8988T (cell line): Measurements from ENCODE around the gene MYADM.

Experiments used
- DNase-seq: peaks from one replicate; pipeline ENCODE4 v3.0.0; 2011

The MYADM gene

DNA sequence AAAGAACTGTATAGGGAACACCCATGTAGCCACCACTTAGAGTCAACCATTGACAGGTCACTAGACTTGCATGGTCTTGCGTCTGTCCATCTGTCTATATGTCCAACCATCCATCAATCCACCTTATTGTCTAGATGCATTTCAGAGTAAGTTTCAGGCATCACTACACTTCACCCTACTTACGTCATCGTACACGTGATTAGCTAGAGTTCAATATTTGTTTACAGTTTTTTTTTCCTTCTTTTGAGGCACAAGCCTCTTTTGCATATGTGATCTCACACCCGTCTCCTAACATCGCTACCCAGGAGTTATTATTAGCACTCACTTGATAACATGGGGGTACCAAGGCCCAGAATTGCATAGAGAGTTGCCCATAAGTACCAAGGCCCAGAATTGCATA is 48.3 kb downstream of the MYADM start:
- DNase-seq = no peak

DNA sequence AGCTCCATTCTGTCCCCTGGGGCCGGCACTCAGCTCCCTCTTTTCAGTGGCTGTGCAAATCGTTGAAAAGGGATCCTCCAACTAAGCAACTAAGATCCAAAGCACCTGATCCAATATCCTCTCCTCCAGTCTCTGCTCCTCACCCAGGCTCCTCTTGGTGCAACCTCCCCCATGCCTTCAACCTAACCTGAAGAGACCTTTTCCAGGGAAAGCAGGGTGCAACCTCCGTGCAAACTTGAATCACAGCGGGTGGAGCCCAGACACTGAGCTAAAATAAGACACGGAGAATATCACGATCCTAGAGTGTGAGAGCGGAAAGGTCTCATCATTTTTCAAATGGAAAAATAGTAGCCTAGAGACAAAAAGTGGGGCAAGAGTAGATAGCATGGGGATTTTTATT is 49.7 kb downstream of the MYADM start:
- DNase-seq = no peak
